Type B pancreatic cell (in vitro differentiated cells): Measurements from ENCODE around the gene SUSD3. TPM values are rescaled to one million over a fixed set of nuclear protein-coding genes. Genes with fewer than 3 reads are reported as not detected.

ENCODE experiments used
- DNase-seq: peaks from one replicate; pipeline ENCODE4 v3.0.0; 2021; ENCODE audit warnings: mixed read lengths; ENCODE audit not compliant: unreplicated experiment; ENCODE audit errors: extremely low spot score
- H3K27ac Mint-ChIP-seq: 2 replicates; pipeline ENCODE4 v1.8.0; 2021; ENCODE audit warnings: mild to moderate bottlenecking, mixed read lengths
- H3K27me3 Mint-ChIP-seq: 2 replicates; pipeline ENCODE4 v1.8.0; 2021; ENCODE audit warnings: mixed read lengths
- H3K36me3 Mint-ChIP-seq: 2 replicates; pipeline ENCODE4 v1.8.0; 2021; ENCODE audit warnings: mixed read lengths
- H3K4me1 Mint-ChIP-seq: one replicate; pipeline ENCODE4 v1.8.0; 2021; ENCODE audit warnings: mixed read lengths; ENCODE audit not compliant: unreplicated experiment
- H3K4me3 Mint-ChIP-seq: 2 replicates; pipeline ENCODE4 v1.8.0; 2021; ENCODE audit warnings: mild to moderate bottlenecking, mixed read lengths
- H3K9me3 Mint-ChIP-seq: 2 replicates; pipeline ENCODE4 v1.8.0; 2021; ENCODE audit warnings: mixed read lengths
- total RNA-seq: library from RNA; stranded (reverse); gene quantifications from 2 replicates; pipeline ENCODE4 v1.2.1, GENCODE V29; 2021; ENCODE audit warnings: low replicate concordance
- TF ChIP-seq, protein P1 (sequence below): fragments of 200-600 bp; sonication (generic); conservative IDR thresholded peaks from 2 replicates; pipeline ENCODE4 v1.5.0; 2021; ENCODE audit warnings: antibody characterized with exemption, mild to moderate bottlenecking

The SUSD3 gene
- total RNA-seq, 1 donor from 2014 or later: 1.5 TPM

DNA sequence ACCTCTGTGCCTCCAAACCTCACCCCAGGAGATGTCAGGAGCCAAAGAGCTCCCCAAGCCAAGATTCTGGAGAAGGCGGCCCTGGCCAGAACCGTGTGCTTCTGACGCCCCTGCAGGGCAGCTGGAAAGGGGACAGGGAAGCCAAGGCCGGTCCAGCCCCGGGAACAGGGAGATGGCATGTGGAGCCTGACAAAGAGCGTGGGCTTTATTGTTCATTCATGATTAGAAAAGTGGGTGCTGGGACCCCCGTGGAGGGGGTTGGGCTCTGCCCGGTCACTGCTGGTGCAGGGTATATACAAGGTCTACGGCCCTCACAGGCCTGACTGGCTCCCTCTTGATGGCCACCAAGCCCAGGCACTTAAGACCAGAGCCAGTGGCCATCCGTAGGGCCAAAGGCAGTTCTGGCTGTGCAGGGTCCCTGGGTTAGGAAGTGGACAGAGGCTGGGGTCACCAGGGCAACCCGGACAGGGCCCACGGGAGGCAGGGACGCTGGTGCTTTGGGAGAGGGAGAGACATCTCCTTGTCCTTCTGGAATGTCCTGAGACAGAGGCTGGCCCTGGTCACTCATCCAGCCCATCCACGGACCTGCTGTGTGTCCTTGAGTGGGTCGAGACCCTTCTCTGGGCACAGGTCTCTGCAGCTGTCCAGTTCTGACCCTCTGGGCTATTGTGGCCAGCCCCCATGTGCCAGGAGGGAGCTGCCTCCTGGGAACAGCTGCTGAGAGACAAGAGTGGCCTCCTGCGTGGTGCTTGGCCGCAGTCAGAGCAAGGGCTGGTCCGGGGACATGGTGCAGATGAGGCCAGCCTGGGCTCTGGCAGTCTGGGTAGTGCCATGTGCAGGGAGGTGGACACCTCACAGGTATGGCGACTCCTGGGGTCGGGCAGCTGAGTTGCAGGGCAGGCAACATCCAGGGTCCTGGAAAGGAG is 63.1 kb downstream of the SUSD3 start:
- H3K4me1 Mint-ChIP-seq: peaks cover 10% of the 10 kb centered on the region
- H3K9me3 Mint-ChIP-seq: no peaks in the 10 kb centered on the region
- TF ChIP-seq, protein P1, sequence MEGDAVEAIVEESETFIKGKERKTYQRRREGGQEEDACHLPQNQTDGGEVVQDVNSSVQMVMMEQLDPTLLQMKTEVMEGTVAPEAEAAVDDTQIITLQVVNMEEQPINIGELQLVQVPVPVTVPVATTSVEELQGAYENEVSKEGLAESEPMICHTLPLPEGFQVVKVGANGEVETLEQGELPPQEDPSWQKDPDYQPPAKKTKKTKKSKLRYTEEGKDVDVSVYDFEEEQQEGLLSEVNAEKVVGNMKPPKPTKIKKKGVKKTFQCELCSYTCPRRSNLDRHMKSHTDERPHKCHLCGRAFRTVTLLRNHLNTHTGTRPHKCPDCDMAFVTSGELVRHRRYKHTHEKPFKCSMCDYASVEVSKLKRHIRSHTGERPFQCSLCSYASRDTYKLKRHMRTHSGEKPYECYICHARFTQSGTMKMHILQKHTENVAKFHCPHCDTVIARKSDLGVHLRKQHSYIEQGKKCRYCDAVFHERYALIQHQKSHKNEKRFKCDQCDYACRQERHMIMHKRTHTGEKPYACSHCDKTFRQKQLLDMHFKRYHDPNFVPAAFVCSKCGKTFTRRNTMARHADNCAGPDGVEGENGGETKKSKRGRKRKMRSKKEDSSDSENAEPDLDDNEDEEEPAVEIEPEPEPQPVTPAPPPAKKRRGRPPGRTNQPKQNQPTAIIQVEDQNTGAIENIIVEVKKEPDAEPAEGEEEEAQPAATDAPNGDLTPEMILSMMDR: no peak
- DNase-seq: no peak
- peaks cover 5% of the 10 kb centered on the region for H3K36me3 Mint-ChIP-seq
- H3K27me3 Mint-ChIP-seq: peaks cover 3% of the 10 kb centered on the region
- no peak overlapping the region for H3K27ac Mint-ChIP-seq
- no peak overlapping the region for H3K4me3 Mint-ChIP-seq

DNA sequence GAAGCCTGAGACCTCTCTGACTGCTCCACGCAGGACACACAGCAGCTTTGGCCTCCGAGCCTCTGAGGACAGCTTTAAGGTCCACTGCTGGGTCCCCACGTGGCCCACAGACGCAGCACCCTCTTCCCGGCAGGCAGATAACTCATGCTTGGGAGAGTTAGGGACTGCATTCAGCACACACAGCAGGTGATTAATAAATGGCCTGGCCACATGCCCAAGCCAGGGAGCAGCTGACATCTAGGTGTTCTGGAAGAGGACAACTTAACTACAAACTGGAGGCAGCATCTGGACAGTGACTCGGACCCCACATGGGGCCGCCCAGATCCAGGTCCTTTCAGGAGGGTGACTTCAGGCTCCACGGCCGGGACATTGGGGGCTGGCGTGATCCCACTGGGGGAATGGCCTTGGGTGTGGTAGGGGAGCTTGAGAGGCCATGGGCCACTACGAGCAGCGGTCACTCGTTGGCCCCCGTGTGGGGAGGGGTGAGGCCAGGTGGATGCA is 64.3 kb downstream of the SUSD3 start:
- DNase-seq: no peak
- Mint-ChIP-seq H3K4me3 (no peak overlapping the region), H3K27ac (no peak overlapping the region), H3K27me3 (peaks cover 3% of the 10 kb centered on the region), H3K36me3 (peaks cover 5% of the 10 kb centered on the region), H3K9me3 (no peaks in the 10 kb centered on the region), H3K4me1 (peaks cover 17% of the 10 kb centered on the region)
- TF ChIP-seq, protein P1: no peak

DNA sequence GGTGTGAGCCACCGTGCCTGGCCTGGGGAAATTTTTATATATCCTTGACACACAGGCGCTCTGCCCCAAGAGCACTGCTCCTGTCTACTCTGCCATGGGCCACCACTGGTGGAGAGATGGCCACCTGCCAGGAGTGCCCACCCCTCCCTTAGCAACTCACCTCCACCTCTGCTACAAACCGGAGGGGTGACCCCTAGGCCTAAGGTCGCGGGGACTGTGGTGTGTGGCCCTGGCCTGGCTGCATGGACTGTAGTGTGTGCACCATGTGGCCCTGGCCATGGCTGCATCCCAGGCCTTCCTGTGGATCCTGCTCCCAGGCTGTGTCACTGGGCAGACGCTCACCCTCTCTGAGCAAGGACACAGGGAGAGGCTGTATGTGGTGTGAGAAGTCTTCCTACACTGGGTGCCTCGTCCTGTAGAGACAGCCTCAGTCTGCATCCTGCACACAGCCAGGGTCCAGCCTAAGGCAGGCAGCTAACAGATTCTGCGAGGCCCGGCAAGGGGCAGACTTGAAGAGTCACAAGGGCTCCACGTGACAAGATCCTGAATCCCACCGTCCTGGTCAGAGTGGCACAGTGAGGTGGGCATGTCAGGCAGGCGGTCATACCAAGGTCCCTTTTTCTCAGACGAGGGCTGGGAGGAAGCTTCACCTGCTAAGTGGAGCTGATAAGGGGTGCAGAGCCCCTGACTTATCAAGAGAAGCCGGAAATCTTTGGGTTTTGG is 65.2 kb downstream of the SUSD3 start:
- Mint-ChIP-seq H3K4me1 (peaks cover 17% of the 10 kb centered on the region), H3K36me3 (no peaks in the 10 kb centered on the region), H3K27me3 (no peaks in the 10 kb centered on the region), H3K4me3 (no peak overlapping the region), H3K27ac (no peak overlapping the region), H3K9me3 (no peaks in the 10 kb centered on the region)
- TF ChIP-seq, protein P1: no peak
- DNase-seq: no peak

DNA sequence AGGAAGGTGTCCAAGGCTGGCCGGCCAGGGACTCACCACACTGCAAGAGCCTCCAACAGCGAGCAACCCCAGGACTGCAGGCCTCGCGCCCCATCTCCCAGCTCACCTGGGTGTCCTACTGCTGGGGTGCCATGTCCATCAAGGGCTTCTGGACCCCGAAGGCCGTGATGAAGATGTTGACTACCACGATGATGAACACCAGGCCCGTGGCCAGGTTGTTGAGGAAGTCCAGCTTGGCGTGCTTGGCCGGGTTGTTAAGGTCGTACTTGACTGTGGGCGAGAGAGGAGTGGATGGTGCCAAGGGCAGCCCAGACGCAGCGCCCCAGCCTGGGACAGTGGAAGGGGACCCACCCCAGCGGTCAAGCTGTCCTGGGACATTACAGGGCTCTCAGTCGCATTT is 66.3 kb downstream of the SUSD3 start:
- Mint-ChIP-seq H3K36me3 (no peaks in the 10 kb centered on the region), H3K4me3 (no peak overlapping the region)

DNA sequence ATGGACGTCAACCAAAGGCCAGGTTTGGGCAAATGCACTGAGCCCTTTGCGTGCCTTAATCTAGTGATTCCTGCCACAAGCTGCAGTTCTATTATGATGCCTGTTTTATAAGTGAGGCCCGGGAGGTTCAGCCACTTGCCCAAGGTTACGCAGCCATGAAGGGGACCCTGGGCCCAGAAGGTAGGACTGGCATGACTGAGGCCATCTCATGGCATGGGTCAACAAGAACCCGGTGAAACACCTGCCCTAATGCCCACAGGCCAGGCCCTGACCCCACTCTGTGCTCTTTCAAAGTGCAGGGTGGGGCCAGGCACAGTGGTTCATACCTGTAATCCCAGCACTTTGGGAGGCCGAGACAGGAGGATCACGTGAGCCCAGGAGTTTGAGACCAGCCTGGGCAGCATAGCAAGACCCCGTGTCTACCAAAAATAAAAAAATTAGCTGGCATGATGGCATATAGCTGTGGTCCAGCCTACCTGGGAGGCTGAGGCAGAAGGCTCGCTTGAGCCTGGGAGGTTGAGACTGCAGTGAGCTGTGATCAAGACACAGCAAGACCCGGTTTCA is 66.9 kb downstream of the SUSD3 start:
- TF ChIP-seq, protein P1: no peak
- Mint-ChIP-seq H3K27me3 (no peaks in the 10 kb centered on the region), H3K9me3 (no peaks in the 10 kb centered on the region), H3K36me3 (no peaks in the 10 kb centered on the region), H3K4me3 (no peak overlapping the region), H3K27ac (no peak overlapping the region), H3K4me1 (peaks cover 11% of the 10 kb centered on the region)
- DNase-seq: no peak

More for the DNA sequence above, 66.3 kb downstream of the SUSD3 start:
- no peak for DNase-seq
- Mint-ChIP-seq H3K27me3 (no peaks in the 10 kb centered on the region), H3K4me1 (peaks cover 17% of the 10 kb centered on the region), H3K9me3 (no peaks in the 10 kb centered on the region), H3K27ac (no peak overlapping the region)
- TF ChIP-seq, protein P1: no peak
